H9 (cell line): ENCODE data around the gene SV2A. TPM values are rescaled to one million over a fixed set of nuclear protein-coding genes. Genes with fewer than 3 reads are reported as not detected.

Experiments used
- DNase-seq: peaks from one replicate; pipeline ENCODE4 v3.0.0-alpha.2; 2017
- H2AFZ ChIP-seq: one replicate; pipeline ENCODE4 v1.6.1; 2013; ENCODE audit warnings: mild to moderate bottlenecking, low read length, control low read depth, moderate library complexity
- H2AK5ac ChIP-seq: 2 replicates; pipeline ENCODE4 v1.6.1; 2013; ENCODE audit warnings: low read length, control low read depth, mixed read lengths; ENCODE audit not compliant: insufficient read length
- H2BK120ac ChIP-seq: one replicate; pipeline ENCODE4 v1.6.1; 2013; ENCODE audit warnings: low read depth, mild to moderate bottlenecking, low read length, control low read depth, inconsistent platforms; ENCODE audit not compliant: poor library complexity, severe bottlenecking
- H2BK12ac ChIP-seq: 2 replicates; pipeline ENCODE4 v1.6.1; 2013; ENCODE audit warnings: low read length, control low read depth, mixed read lengths, low read depth; ENCODE audit not compliant: insufficient read length
- H2BK15ac ChIP-seq: 2 replicates; pipeline ENCODE4 v1.6.1; 2013; ENCODE audit warnings: low read depth, low read length, control low read depth
- H2BK20ac ChIP-seq: one replicate; pipeline ENCODE4 v1.6.1; 2013; ENCODE audit warnings: low read depth, mild to moderate bottlenecking, low read length, control low read depth, inconsistent platforms; ENCODE audit not compliant: poor library complexity, severe bottlenecking
- H2BK5ac ChIP-seq: 2 replicates; pipeline ENCODE4 v1.6.1; 2013; ENCODE audit warnings: low read length, control low read depth, mixed read lengths; ENCODE audit not compliant: insufficient read length
- H3K14ac ChIP-seq: 2 replicates; pipeline ENCODE4 v1.6.1; 2013; ENCODE audit warnings: low read length, control low read depth; ENCODE audit not compliant: insufficient read depth
- H3K18ac ChIP-seq: 2 replicates; pipeline ENCODE4 v1.6.1; 2013; ENCODE audit warnings: low read depth, mild to moderate bottlenecking, mixed read lengths, low read length, control low read depth; ENCODE audit not compliant: insufficient read length
- H3K23ac ChIP-seq: 2 replicates; pipeline ENCODE4 v1.6.1; 2013; ENCODE audit warnings: low read length, control low read depth, mixed read lengths, low read depth; ENCODE audit not compliant: insufficient read length
- H3K23me2 ChIP-seq: 2 replicates; pipeline ENCODE4 v1.6.1; 2013; ENCODE audit warnings: low read depth, mild to moderate bottlenecking, mixed read lengths, low read length, control low read depth; ENCODE audit not compliant: insufficient read length, poor library complexity, severe bottlenecking
- H3K27ac ChIP-seq: 2 replicates; pipeline ENCODE4 v1.5.1; 2013; ENCODE audit warnings: low read length, control low read depth, mixed read lengths, low read depth; ENCODE audit not compliant: insufficient read length
- H3K27me3 ChIP-seq: 2 replicates; pipeline ENCODE4 v1.6.1; 2013; ENCODE audit warnings: low read length, control low read depth, inconsistent platforms; ENCODE audit not compliant: insufficient read depth
- H3K4ac ChIP-seq: 2 replicates; pipeline ENCODE4 v1.6.1; 2013; ENCODE audit warnings: low read depth, mild to moderate bottlenecking, control low read depth, inconsistent platforms, low read length, moderate library complexity
- H3K4me1 ChIP-seq: 2 replicates; pipeline ENCODE4 v1.6.1; 2013; ENCODE audit warnings: low read length, control low read depth, inconsistent platforms; ENCODE audit not compliant: insufficient read depth
- H3K4me2 ChIP-seq: 2 replicates; pipeline ENCODE4 v1.6.1; 2013; ENCODE audit warnings: low read length, control low read depth, mixed read lengths; ENCODE audit not compliant: insufficient read length, insufficient read depth
- H3K56ac ChIP-seq: 2 replicates; pipeline ENCODE4 v1.6.1; 2013; ENCODE audit warnings: low read depth, mild to moderate bottlenecking, mixed read lengths, low read length, control low read depth; ENCODE audit not compliant: insufficient read length
- H3K79me1 ChIP-seq: 2 replicates; pipeline ENCODE4 v1.6.1; 2013; ENCODE audit warnings: low read depth, mild to moderate bottlenecking, moderate library complexity, low read length, control low read depth, inconsistent platforms; ENCODE audit not compliant: insufficient read depth, poor library complexity, severe bottlenecking
- H3K79me2 ChIP-seq: 2 replicates; pipeline ENCODE4 v1.6.1; 2013; ENCODE audit warnings: low read length, control low read depth, inconsistent platforms; ENCODE audit not compliant: insufficient read depth
- H3K9ac ChIP-seq: 2 replicates; pipeline ENCODE4 v1.6.1; 2013; ENCODE audit warnings: low read length, control low read depth, mixed read lengths; ENCODE audit not compliant: insufficient read length; ENCODE audit errors: extremely low read depth
- H3K9me3 ChIP-seq: one replicate; pipeline ENCODE4 v1.6.1; 2013; ENCODE audit warnings: low read depth, low read length, inconsistent platforms; ENCODE audit not compliant: control insufficient read depth
- H3T11ph ChIP-seq: one replicate; pipeline ENCODE4 v1.6.1; 2013; ENCODE audit warnings: mild to moderate bottlenecking, low read length, control low read depth, inconsistent platforms
- H4K20me1 ChIP-seq: one replicate; pipeline ENCODE4 v1.6.1; 2013; ENCODE audit not compliant: control insufficient read depth, insufficient read length, insufficient read depth
- H4K5ac ChIP-seq: 2 replicates; pipeline ENCODE4 v1.6.1; 2013; ENCODE audit warnings: low read depth, mild to moderate bottlenecking, mixed read lengths, low read length, control low read depth; ENCODE audit not compliant: insufficient read length
- H4K8ac ChIP-seq: replicated peaks from 2 replicates; pipeline ENCODE4 v1.6.1; 2013; ENCODE audit warnings: low read length, control low read depth, mixed read lengths, low read depth; ENCODE audit not compliant: insufficient read length
- H4K91ac ChIP-seq: 2 replicates; pipeline ENCODE4 v1.6.1; 2013; ENCODE audit warnings: low read depth, mild to moderate bottlenecking, moderate library complexity, mixed read lengths, low read length, control low read depth; ENCODE audit not compliant: insufficient read length
- H3K27ac Mint-ChIP-seq, 3 experiments: 2 replicates in 2 of 3; 3 replicates in 1 of 3; pipeline ENCODE4 v1.8.0; 2020 to 2021; ENCODE audit warnings: mixed read lengths in 3 of 3, mild to moderate bottlenecking in 1 of 3, moderate library complexity in 1 of 3
- H3K27me3 Mint-ChIP-seq: 2 replicates; pipeline ENCODE4 v1.8.0; 2021; ENCODE audit warnings: low read depth, mild to moderate bottlenecking, moderate library complexity, mixed read lengths
- H3K36me3 Mint-ChIP-seq, 3 experiments: 2 replicates in 2 of 3; 3 replicates in 1 of 3; pipeline ENCODE4 v1.8.0; 2020 to 2021; ENCODE audit warnings: low read depth in 3 of 3, mixed read lengths in 3 of 3; ENCODE audit not compliant: insufficient read depth in 1 of 3
- H3K4me1 Mint-ChIP-seq, 2 experiments: 2 replicates each; pipeline ENCODE4 v1.8.0; 2020; ENCODE audit warnings: mixed read lengths in 2 of 2
- H3K4me3 Mint-ChIP-seq, 2 experiments: 2 replicates in 1 of 2; 3 replicates in 1 of 2; pipeline ENCODE4 v1.8.0; 2020 to 2021; ENCODE audit warnings: mild to moderate bottlenecking in 2 of 2, mixed read lengths in 2 of 2, moderate library complexity in 1 of 2
- H3K9me3 Mint-ChIP-seq, 2 experiments: 2 replicates in 1 of 2; 3 replicates in 1 of 2; pipeline ENCODE4 v1.8.0; 2020; ENCODE audit warnings: mild to moderate bottlenecking in 2 of 2, mixed read lengths in 2 of 2, moderate library complexity in 1 of 2
- WGBS: extraction: QIAGEN DNeasy Blood & Tissue Kit; methylation state at CpG from one replicate; pipeline ENCODE4 v1.1.7; 2013; ENCODE audit warnings: missing lambda C conversion rate, low lambda C conversion rate, mixed read lengths; ENCODE audit not compliant: insufficient read length; ENCODE audit errors: extremely low coverage; 5-methylcytosine and 5-hydroxymethylcytosine counted together
- total RNA-seq: library from RNA; stranded (reverse); gene quantifications from 2 replicates; pipeline ENCODE4 v1.2.1, GENCODE V29; 2021
- TF ChIP-seq, protein P1 (sequence below): fragments of 200-600 bp; sonication (generic); conservative IDR thresholded peaks from 3 replicates; pipeline ENCODE4 v1.8.0; 2021; ENCODE audit warnings: antibody characterized with exemption, mild to moderate bottlenecking

Gene SV2A
- total RNA-seq, 1 experiment from 2014 or later, result 42.4 TPM

DNA sequence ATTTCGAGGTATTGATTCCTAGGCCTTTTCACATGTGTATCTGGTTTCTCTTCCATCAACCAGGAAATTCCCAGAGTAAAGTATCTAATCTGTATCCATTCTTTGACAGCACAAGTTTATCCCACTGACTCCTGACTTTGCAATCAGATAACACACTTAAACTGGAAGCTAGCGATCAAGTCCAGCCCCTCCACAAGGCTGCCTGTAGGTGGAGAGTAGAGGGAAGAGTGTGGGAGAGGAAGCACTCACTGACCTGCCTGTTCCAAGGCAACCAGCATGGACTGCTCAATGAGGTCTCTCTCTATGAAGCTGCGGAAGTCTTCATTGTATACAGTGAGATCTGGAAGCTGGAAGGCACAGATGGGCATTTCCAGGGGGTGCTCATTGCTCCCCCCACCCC lies 49.4 kb upstream of the SV2A start:
- Histone ChIP-seq H2BK12ac (no peak overlapping the region), H3T11ph (no peak overlapping the region), H4K8ac (no peak overlapping the region), H2BK120ac (no peak overlapping the region), H2BK15ac (no peak overlapping the region), H3K23me2 (no peaks in the 10 kb centered on the region), H3K9ac (no peak overlapping the region), H3K18ac (no peak overlapping the region), H3K27me3 (no peaks in the 10 kb centered on the region), H3K23ac (no peak overlapping the region), H3K27ac (no peak overlapping the region), H2AK5ac (no peak overlapping the region), H3K79me1 (no peaks in the 10 kb centered on the region), H3K4ac (no peak overlapping the region), H4K5ac (no peak overlapping the region), H3K4me2 (no peak overlapping the region), H3K79me2 (no peaks in the 10 kb centered on the region), H2AFZ (no peak overlapping the region), H3K56ac (no peak overlapping the region), H2BK5ac (no peak overlapping the region), H4K91ac (no peak overlapping the region), H2BK20ac (no peak overlapping the region), H4K20me1 (no peaks in the 10 kb centered on the region), H3K4me1 (no peaks in the 10 kb centered on the region), H3K14ac (no peak overlapping the region), H3K9me3 (no peaks in the 10 kb centered on the region)
- Mint-ChIP-seq H3K4me1 (no peaks in the 10 kb centered on the region), H3K36me3 (peaks cover 11 to 51% (median 49%) of the 10 kb centered on the region in 3 experiments; a peak in 6 of 7 replicates), H3K4me3 (no peak overlapping the region), H3K27me3 (no peaks in the 10 kb centered on the region), H3K27ac (peak overlapping the region; percentile 35 to 86 (median 62); a peak in 4 of 7 replicates), H3K9me3 (no peaks in the 10 kb centered on the region)
- TF ChIP-seq, protein P1, sequence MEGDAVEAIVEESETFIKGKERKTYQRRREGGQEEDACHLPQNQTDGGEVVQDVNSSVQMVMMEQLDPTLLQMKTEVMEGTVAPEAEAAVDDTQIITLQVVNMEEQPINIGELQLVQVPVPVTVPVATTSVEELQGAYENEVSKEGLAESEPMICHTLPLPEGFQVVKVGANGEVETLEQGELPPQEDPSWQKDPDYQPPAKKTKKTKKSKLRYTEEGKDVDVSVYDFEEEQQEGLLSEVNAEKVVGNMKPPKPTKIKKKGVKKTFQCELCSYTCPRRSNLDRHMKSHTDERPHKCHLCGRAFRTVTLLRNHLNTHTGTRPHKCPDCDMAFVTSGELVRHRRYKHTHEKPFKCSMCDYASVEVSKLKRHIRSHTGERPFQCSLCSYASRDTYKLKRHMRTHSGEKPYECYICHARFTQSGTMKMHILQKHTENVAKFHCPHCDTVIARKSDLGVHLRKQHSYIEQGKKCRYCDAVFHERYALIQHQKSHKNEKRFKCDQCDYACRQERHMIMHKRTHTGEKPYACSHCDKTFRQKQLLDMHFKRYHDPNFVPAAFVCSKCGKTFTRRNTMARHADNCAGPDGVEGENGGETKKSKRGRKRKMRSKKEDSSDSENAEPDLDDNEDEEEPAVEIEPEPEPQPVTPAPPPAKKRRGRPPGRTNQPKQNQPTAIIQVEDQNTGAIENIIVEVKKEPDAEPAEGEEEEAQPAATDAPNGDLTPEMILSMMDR, result no peak
- no CpG with 5 or more reads among the region's 3 CpGs for WGBS
- no peak for DNase-seq
